Uterus (tissue), 4 donors: ENCODE results near the gene FOXP4. TPM values are rescaled to one million over a fixed set of nuclear protein-coding genes. Genes with fewer than 3 reads are reported as not detected.

Experiments
- DNase-seq, 2 donors: peaks; one replicate each; pipeline ENCODE4 v3.0.0-alpha.2; 2019 to 2020
- H3K27ac ChIP-seq, 2 donors: fragments of 200-600 bp; sonication (generic); 1 replicate in 1 of 2; 2 replicates in 1 of 2; pipeline ENCODE4 v1.5.1; 2016 to 2018
- H3K27me3 ChIP-seq, 2 donors: fragments of 200-600 bp; sonication (generic); one replicate each; pipeline ENCODE4 v1.5.1; 2018 to 2019; ENCODE audit warnings: control low read depth in 1 of 2
- H3K36me3 ChIP-seq, 2 donors: fragments of 200-600 bp; sonication (generic); one replicate each; pipeline ENCODE4 v1.5.1; 2019; ENCODE audit warnings: control low read depth in 1 of 2
- H3K4me1 ChIP-seq, 2 donors: fragments of 200-600 bp; sonication (generic); one replicate each; pipeline ENCODE4 v1.5.1; 2018 to 2019; ENCODE audit warnings: control low read depth in 1 of 2
- H3K4me3 ChIP-seq, 2 donors: fragments of 200-600 bp; sonication (generic); 1 replicate in 1 of 2; 2 replicates in 1 of 2; pipeline ENCODE4 v1.5.1; 2018 to 2019; ENCODE audit warnings: mild to moderate bottlenecking in 1 of 2
- H3K9me3 ChIP-seq, 2 donors: fragments of 200-600 bp; sonication (generic); one replicate each; pipeline ENCODE4 v1.5.1; 2019; ENCODE audit warnings: control low read depth in 1 of 2
- CTCF ChIP-seq, 4 experiments: fragments of 200-600 bp in 2 of 4; fragments of 450-650 bp in 2 of 4; sonication (generic) in 2 of 4; IDR thresholded peaks; one replicate each; pipeline ENCODE4 v1.5.1; 2016 to 2019; ENCODE audit warnings: antibody characterized with exemption in 4 of 4, mild to moderate bottlenecking in 2 of 4, moderate library complexity in 1 of 4
- POLR2A ChIP-seq, 2 donors: fragments of 450-650 bp; IDR thresholded peaks; one replicate each; pipeline ENCODE4 v1.6.1; 2016; ENCODE audit warnings: antibody characterized with exemption in 2 of 2, mild to moderate bottlenecking in 1 of 2, moderate library complexity in 1 of 2
- intact Hi-C: fragments of 100-400 bp; cut with DNase I; formaldehyde crosslinking; loops from one replicate; pipeline ENCODE4 v1.15.1; 2023; ENCODE audit warnings: low total_unique reads
- total RNA-seq, 4 donors: library from RNA; depleted of rRNA in 3 of 4; stranded (reverse); fragments of >200 nt in 3 of 4; gene quantifications; one replicate each; pipeline versions ENCODE4 v1.1.0 to v1.2.4, GENCODE V29; 2014 to 2023
- donor health status: DM: yes; HTN: yes; CAD: no.

Gene FOXP4
- total RNA-seq, 4 donors from 2014 or later: 3.8 to 50.1 (median 9.4) TPM

- TF ChIP-seq CTCF (IDR thresholded peaks at IDR 0.05) (peak; percentile 87 to 93 (median 92)), POLR2A (IDR thresholded peaks at IDR 0.05) (no peak)
- H3K27ac ChIP-seq: no peak overlapping the region
- H3K4me1 ChIP-seq: no peaks in the 10 kb centered on the region
- no peaks in the 10 kb centered on the region for H3K9me3 ChIP-seq
- no peak overlapping the region for H3K4me3 ChIP-seq
- peak; percentile 79 to 81 for DNase-seq
- no peaks in the 10 kb centered on the region for H3K27me3 ChIP-seq
- intact Hi-C loops: loop anchor here (5.0 kb wide), 1 partner anchor 125 kb away; no protein-coding TSS in a partner anchor
- no peaks in the 10 kb centered on the region for H3K36me3 ChIP-seq
Measured at GRCh38 chr6:41591859-41592502, 45.8 kb downstream of the FOXP4 start.

DNA sequence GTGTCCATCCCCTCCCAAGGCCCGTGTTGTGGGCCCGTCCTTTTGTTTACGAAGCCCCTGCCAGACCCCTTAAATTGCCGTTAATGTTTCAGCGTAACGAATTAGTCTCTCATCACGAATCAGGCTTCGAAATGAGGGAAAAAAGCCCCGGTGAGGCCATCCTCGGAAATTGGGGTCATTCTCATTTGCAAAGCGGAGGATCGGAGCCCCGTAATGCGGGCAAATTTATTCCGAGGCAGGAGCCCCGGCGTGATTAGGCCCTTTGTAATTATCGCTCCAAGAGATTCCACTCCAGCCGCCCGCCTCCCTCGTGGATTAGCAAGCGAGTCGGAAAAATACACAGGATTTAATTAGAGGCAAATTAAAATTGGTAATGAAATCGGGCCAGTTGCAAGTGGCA lies 47.2 kb downstream of the FOXP4 start:
- H3K27ac ChIP-seq: no peak overlapping the region
- H3K4me3 ChIP-seq: no peak overlapping the region
- H3K4me1 ChIP-seq: no peaks in the 10 kb centered on the region
- no peaks in the 10 kb centered on the region for H3K9me3 ChIP-seq
- TF ChIP-seq CTCF (IDR thresholded peaks at IDR 0.05) (no peak), POLR2A (IDR thresholded peaks at IDR 0.05) (no peak)
- intact Hi-C loops: loop anchor here (5.0 kb wide), 1 partner anchor 126 kb away; no protein-coding TSS in a partner anchor
- H3K36me3 ChIP-seq: no peaks in the 10 kb centered on the region
- no peaks in the 10 kb centered on the region for H3K27me3 ChIP-seq
- no peak for DNase-seq

DNA sequence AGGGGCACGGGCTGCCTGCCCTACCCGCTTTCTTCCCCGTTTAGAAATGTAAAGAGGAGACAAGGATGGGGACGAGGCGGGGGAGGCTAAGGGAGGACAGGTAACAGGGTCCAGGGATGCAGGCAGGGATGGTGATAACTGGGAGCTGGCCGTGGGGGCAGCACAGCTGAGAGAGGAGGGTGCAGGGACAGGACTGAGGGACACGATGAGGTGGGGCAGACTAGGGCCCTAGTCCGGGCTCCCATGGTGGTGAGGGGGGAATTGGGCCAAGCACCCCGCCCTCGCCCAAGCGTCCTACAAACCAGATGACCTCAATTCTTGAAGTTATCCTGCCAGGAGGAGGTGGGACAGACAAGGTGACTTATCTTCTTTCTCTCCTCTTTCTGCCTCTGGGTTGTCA lies 47.7 kb downstream of the FOXP4 start:
- Histone ChIP-seq H3K9me3 (no peaks in the 10 kb centered on the region), H3K4me3 (no peak overlapping the region), H3K27ac (no peak overlapping the region), H3K4me1 (no peaks in the 10 kb centered on the region), H3K36me3 (no peaks in the 10 kb centered on the region), H3K27me3 (no peaks in the 10 kb centered on the region)
- TF ChIP-seq POLR2A (IDR thresholded peaks at IDR 0.05) (no peak), CTCF (IDR thresholded peaks at IDR 0.05) (no peak)
- no peak for DNase-seq
- intact Hi-C loops: loop anchor here (5.0 kb wide), 1 partner anchor 127 kb away; no protein-coding TSS in a partner anchor

GRCh38 chr6:41594326-41594725 lies 48.1 kb downstream of the FOXP4 start:
- Histone ChIP-seq H3K27ac (no peak overlapping the region), H3K27me3 (no peaks in the 10 kb centered on the region), H3K36me3 (no peaks in the 10 kb centered on the region), H3K4me3 (no peak overlapping the region), H3K4me1 (no peaks in the 10 kb centered on the region), H3K9me3 (no peaks in the 10 kb centered on the region)
- TF ChIP-seq POLR2A (IDR thresholded peaks at IDR 0.05) (no peak), CTCF (IDR thresholded peaks at IDR 0.05) (no peak)
- intact Hi-C loops: loop anchor here (5.0 kb wide), 1 partner anchor 127 kb away; no protein-coding TSS in a partner anchor
- DNase-seq: no peak

- Histone ChIP-seq H3K4me3 (no peak overlapping the region), H3K27ac (no peak overlapping the region), H3K27me3 (no peaks in the 10 kb centered on the region), H3K4me1 (no peaks in the 10 kb centered on the region), H3K36me3 (no peaks in the 10 kb centered on the region), H3K9me3 (no peaks in the 10 kb centered on the region)
- no peak for DNase-seq
- intact Hi-C loops: loop anchor here (5.0 kb wide), 3 partner anchors 127 to 222 kb away; no protein-coding TSS in a partner anchor
- TF ChIP-seq CTCF (IDR thresholded peaks at IDR 0.05) (no peak), POLR2A (IDR thresholded peaks at IDR 0.05) (no peak)
Measured at GRCh38 chr6:41594766-41595165, 48.6 kb downstream of the FOXP4 start.
